Measurements from ENCODE around the gene MT3. TPM values are rescaled to one million over a fixed set of nuclear protein-coding genes. Genes with fewer than 3 reads are reported as not detected.
A peak's percentile ranks its signal among the peaks of the same experiment; 100 is the strongest.

The MT3 gene
- total and polyA plus RNA-seq, 2 of the 13 experiments (the other 11 are each of a cell fraction or from before 2014, with no cell fraction given) = not detected

DNA sequence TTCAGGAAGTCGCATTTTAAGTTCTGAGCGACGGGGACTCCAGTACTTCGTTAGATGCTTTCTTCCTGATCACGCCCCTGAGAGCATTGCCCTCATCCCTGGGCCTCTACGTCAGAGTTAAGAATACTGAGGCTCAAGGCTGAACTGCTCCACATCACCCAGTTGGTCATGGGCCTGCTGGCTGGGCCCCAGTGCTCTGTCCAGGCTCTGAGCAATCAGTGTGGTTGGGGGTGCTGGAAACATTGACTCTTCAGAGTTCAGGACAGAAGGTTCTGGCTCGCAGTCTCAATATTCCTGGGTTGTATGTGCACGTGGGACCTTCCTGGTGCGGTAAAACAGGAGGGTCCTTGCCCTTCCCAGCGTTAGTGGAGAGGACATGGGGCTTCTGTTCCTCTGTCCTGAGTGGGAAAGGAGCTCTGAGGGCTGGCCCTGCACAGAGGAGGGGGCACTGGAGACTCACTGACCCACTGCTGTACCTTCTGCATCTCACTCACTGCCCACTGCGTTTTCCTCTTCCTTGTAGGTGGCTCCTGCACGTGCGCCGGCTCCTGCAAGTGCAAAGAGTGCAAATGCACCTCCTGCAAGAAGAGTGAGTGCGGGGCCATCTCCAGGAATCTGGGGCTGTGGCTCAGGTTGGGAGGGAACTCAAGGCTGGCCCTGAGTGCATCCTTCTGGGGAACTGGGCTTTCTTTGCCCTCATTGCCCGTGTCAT is 36.8 kb downstream of the MT3 start (continued):
- TF ChIP-seq, protein P1, sequence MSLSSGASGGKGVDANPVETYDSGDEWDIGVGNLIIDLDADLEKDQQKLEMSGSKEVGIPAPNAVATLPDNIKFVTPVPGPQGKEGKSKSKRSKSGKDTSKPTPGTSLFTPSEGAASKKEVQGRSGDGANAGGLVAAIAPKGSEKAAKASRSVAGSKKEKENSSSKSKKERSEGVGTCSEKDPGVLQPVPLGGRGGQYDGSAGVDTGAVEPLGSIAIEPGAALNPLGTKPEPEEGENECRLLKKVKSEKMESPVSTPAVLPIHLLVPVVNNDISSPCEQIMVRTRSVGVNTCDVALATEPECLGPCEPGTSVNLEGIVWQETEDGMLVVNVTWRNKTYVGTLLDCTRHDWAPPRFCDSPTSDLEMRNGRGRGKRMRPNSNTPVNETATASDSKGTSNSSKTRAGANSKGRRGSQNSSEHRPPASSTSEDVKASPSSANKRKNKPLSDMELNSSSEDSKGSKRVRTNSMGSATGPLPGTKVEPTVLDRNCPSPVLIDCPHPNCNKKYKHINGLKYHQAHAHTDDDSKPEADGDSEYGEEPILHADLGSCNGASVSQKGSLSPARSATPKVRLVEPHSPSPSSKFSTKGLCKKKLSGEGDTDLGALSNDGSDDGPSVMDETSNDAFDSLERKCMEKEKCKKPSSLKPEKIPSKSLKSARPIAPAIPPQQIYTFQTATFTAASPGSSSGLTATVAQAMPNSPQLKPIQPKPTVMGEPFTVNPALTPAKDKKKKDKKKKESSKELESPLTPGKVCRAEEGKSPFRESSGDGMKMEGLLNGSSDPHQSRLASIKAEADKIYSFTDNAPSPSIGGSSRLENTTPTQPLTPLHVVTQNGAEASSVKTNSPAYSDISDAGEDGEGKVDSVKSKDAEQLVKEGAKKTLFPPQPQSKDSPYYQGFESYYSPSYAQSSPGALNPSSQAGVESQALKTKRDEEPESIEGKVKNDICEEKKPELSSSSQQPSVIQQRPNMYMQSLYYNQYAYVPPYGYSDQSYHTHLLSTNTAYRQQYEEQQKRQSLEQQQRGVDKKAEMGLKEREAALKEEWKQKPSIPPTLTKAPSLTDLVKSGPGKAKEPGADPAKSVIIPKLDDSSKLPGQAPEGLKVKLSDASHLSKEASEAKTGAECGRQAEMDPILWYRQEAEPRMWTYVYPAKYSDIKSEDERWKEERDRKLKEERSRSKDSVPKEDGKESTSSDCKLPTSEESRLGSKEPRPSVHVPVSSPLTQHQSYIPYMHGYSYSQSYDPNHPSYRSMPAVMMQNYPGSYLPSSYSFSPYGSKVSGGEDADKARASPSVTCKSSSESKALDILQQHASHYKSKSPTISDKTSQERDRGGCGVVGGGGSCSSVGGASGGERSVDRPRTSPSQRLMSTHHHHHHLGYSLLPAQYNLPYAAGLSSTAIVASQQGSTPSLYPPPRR (CRISPR knock-in tag; IDR thresholded peaks at IDR 0.05; ENCODE audit: borderline replicate concordance) = 0 out of 2 replicates have a peak, but pooled peaks have one; percentile 15
- no peak for TF ChIP-seq NR1H2 (CRISPR knock-in tag; IDR thresholded peaks at IDR 0.05; ENCODE audit: borderline replicate concordance, low read depth)
- TF ChIP-seq HDAC1 (CRISPR knock-in tag; IDR thresholded peaks at IDR 0.05) = no peak
- TF ChIP-seq, protein P2, sequence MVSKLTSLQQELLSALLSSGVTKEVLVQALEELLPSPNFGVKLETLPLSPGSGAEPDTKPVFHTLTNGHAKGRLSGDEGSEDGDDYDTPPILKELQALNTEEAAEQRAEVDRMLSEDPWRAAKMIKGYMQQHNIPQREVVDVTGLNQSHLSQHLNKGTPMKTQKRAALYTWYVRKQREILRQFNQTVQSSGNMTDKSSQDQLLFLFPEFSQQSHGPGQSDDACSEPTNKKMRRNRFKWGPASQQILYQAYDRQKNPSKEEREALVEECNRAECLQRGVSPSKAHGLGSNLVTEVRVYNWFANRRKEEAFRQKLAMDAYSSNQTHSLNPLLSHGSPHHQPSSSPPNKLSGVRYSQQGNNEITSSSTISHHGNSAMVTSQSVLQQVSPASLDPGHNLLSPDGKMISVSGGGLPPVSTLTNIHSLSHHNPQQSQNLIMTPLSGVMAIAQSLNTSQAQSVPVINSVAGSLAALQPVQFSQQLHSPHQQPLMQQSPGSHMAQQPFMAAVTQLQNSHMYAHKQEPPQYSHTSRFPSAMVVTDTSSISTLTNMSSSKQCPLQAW (CRISPR knock-in tag; IDR thresholded peaks at IDR 0.05) = 0 out of 2 replicates have a peak, but pooled peaks have one; percentile 62
- TF ChIP-seq ZNF879 (CRISPR knock-in tag; IDR thresholded peaks at IDR 0.05) = 0 out of 2 replicates have a peak, but pooled peaks have one; percentile 20
- peak; percentile 19; the same call in 1 of the 2 replicates for TF ChIP-seq GFI1 (CRISPR knock-in tag; IDR thresholded peaks at IDR 0.05; ENCODE audit: borderline replicate concordance)
- TF ChIP-seq, protein P3, sequence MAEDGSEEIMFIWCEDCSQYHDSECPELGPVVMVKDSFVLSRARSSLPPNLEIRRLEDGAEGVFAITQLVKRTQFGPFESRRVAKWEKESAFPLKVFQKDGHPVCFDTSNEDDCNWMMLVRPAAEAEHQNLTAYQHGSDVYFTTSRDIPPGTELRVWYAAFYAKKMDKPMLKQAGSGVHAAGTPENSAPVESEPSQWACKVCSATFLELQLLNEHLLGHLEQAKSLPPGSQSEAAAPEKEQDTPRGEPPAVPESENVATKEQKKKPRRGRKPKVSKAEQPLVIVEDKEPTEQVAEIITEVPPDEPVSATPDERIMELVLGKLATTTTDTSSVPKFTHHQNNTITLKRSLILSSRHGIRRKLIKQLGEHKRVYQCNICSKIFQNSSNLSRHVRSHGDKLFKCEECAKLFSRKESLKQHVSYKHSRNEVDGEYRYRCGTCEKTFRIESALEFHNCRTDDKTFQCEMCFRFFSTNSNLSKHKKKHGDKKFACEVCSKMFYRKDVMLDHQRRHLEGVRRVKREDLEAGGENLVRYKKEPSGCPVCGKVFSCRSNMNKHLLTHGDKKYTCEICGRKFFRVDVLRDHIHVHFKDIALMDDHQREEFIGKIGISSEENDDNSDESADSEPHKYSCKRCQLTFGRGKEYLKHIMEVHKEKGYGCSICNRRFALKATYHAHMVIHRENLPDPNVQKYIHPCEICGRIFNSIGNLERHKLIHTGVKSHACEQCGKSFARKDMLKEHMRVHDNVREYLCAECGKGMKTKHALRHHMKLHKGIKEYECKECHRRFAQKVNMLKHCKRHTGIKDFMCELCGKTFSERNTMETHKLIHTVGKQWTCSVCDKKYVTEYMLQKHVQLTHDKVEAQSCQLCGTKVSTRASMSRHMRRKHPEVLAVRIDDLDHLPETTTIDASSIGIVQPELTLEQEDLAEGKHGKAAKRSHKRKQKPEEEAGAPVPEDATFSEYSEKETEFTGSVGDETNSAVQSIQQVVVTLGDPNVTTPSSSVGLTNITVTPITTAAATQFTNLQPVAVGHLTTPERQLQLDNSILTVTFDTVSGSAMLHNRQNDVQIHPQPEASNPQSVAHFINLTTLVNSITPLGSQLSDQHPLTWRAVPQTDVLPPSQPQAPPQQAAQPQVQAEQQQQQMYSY (CRISPR knock-in tag; IDR thresholded peaks at IDR 0.05) = no peak
- TF ChIP-seq NFE2 (CRISPR knock-in tag; IDR thresholded peaks at IDR 0.05) = no peak
- TF ChIP-seq XRCC5 (optimal IDR thresholded peaks at IDR 0.05; ENCODE audit: low read length) = peak; percentile 2
- TF ChIP-seq ZSCAN20 (CRISPR knock-in tag; IDR thresholded peaks at IDR 0.05; ENCODE audit: borderline replicate concordance) = no peak
- no peak for TF ChIP-seq ZNF768 (CRISPR knock-in tag; IDR thresholded peaks at IDR 0.05)
- TF ChIP-seq ZSCAN25 (CRISPR knock-in tag; IDR thresholded peaks at IDR 0.05) = 0 out of 2 replicates have a peak, but pooled peaks have one; percentile 47
- TF ChIP-seq, protein P4, sequence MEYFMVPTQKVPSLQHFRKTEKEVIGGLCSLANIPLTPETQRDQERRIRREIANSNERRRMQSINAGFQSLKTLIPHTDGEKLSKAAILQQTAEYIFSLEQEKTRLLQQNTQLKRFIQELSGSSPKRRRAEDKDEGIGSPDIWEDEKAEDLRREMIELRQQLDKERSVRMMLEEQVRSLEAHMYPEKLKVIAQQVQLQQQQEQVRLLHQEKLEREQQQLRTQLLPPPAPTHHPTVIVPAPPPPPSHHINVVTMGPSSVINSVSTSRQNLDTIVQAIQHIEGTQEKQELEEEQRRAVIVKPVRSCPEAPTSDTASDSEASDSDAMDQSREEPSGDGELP (IDR thresholded peaks at IDR 0.05; ENCODE audit: borderline replicate concordance, low read depth) = no peak
- TF ChIP-seq TBP (CRISPR knock-in tag; IDR thresholded peaks at IDR 0.05) = no peak
- no peak for TF ChIP-seq ARHGAP35 (CRISPR knock-in tag; IDR thresholded peaks at IDR 0.05; ENCODE audit: borderline replicate concordance)
- TF ChIP-seq, protein P5, sequence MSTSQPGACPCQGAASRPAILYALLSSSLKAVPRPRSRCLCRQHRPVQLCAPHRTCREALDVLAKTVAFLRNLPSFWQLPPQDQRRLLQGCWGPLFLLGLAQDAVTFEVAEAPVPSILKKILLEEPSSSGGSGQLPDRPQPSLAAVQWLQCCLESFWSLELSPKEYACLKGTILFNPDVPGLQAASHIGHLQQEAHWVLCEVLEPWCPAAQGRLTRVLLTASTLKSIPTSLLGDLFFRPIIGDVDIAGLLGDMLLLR (CRISPR knock-in tag; IDR thresholded peaks at IDR 0.05) = peak; percentile 35; the same call in 1 of the 2 replicates
- TF ChIP-seq ZNF547 (CRISPR knock-in tag; IDR thresholded peaks at IDR 0.05) = no peak

Data from HepG2 (cell line).